IPS DF 4.7 (cell line): Measurements from ENCODE around the gene GZF1.
A peak's percentile ranks its signal among the peaks of the same experiment; 100 is the strongest.

ENCODE experiments used
- DNase-seq: peaks from one replicate; pipeline ENCODE4 v3.0.0-alpha.2; 2013; ENCODE audit warnings: low spot score; ENCODE audit errors: extremely low read depth

GZF1 gene

GRCh38 chr20:23361476-23362391 is at the start of gene GZF1:
TSS of gene GZF1 (plus strand) at chr20:23362182. CDS start at chr20:23364384, 2,202 bp downstream.
- peak; percentile 75 for DNase-seq

DNA sequence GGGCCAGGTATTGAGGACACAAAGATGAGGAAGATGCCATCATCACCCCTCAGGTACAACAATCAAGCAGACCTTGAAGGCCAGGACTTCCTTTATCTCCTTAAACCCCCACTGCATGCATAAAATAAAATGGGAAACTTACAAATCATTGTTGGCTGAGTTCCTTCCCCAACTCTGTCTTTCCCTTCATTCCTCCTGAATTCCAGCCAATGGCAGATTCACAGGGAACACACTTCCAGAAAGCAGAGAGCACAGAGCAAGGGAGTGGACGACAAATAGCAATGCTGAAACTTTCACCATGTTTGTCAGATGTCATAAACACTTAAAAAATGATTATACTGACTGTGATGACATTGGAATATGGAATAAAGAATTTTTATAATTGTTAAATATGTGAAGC is 48.7 kb upstream of the GZF1 start:
- DNase-seq: no peak

- no peak for DNase-seq
Observed at GRCh38 chr20:23314699-23315098, 47.3 kb upstream of the GZF1 start.

- no peak for DNase-seq
Observed at GRCh38 chr20:23315099-23315498, 46.9 kb upstream of the GZF1 start.

- no peak for DNase-seq
Observed at GRCh38 chr20:23316626-23317025, 45.4 kb upstream of the GZF1 start.

DNA sequence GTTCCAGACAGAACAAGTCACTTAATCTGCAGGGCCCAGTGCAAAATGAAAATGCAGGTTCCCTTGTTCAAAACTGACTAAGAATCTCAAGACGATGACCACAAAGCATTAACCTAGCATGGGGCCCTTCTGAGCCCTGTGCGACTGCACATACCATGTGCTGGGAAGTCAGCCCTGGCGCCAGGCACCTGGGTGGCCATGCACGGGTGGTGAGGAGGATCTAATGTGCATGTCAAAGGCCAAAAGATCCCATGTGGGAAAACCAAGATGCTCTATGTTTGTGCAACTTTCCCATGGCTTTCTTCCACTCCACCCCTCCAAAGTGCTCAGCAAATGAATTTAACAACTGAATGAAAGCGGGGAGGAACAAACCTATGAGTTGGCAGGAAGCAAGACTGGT is 44.9 kb upstream of the GZF1 start:
- no peak for DNase-seq

- DNase-seq: no peak
Observed at GRCh38 chr20:23318347-23318746, 43.6 kb upstream of the GZF1 start.

GRCh38 chr20:23320317-23320716 is 41.7 kb upstream of the GZF1 start:
- DNase-seq: no peak

DNA sequence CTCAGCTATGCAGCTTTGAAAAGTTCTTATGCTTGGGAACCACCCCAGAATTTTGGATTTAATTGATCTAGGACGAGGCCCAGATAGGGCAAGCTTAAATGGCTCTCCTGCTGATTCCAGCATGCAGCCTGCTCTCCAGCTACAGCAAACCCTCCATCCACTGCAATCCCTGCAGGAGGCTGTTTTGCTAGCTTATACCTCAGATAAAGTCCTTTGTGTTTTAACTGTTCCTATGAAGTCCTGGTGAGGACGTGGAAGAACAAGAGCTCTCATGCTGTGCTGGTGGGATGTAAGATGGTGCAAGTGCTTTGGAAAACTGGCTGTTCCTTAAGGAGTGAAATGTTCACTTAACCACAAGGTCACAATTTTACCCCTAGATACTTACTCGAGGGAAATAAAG is 36.9 kb upstream of the GZF1 start:
- DNase-seq: no peak

GRCh38 chr20:23326774-23327173 is 35.2 kb upstream of the GZF1 start:
- DNase-seq: no peak

DNA sequence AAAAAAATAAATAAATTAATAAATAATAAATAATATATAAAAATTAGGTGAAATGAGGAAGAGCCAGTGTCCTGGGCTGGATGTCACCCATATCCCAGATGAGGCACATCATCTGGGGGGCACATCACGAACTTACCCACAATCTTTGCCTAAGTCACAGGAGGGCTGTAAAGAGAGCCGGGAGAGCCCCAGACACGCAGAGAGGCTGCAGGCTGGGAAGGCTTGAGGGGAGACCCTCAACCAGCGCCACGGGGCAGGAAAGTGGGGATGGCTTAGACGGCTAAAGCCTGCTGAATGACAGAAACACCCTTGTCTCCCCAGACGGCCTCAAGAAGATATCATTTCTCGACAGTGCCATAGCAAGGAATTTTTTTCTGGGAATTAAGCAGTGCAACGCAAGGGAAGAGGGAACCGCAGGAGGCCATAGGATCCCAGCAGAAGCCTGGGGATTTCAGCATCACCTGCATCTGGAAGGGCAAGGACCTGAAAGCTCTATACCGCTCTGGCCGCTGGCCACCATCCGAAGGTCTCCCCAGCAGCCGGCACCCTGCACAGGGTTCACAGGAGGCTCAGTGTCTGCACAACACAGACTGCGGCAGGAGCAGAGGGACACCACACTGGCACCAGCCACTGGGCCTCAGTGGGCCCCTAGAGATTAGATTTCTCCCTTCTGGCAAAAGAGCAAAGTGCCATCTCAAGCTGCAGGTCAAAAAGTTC is 34.2 kb upstream of the GZF1 start:
- no peak for DNase-seq

DNA sequence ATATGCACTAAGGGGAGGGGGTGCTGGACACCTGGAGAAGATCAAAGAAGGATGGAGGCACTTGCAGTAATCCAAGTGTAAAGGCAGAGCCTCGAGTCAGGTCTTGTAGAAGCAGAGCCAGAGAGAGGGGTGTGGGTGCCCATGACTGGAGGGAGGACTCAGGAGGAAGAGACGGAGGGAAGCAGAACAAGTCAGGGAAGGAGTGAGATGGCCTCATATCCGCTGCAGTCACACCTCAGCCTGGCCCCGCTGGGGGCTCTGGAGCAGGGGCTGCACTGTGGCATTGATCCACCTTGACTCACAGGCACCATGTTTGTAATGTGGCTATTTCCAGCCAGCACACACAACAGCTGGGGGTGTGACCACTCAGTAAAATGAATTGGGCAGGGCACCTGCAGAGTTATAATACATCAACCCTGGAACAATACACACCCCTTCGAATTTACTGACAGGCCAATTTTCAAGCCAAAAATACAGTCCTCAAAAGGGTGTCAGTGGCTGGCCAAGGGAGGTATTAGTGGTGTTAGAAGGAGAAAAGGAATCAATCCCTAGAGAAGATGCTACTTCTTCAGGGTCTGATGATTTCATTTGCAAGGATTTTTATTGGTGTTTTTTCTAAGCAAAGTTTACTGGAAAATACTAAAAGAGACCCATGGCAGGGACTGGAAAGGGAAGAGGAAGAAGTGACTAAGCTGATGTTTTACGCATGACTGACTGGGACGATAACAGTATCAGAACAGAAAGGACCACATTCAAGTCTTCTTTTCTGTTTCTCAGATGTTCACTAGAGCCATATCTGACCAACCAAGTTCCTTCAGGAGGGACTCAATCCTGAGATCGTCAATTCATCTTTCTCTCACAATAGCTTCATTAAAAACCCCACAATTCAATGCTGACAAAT is 30.3 kb upstream of the GZF1 start:
- DNase-seq: no peak

GRCh38 chr20:23332467-23332866 is 29.5 kb upstream of the GZF1 start:
- DNase-seq: no peak

- DNase-seq: no peak
Observed at GRCh38 chr20:23334111-23334510, 27.9 kb upstream of the GZF1 start.

DNA sequence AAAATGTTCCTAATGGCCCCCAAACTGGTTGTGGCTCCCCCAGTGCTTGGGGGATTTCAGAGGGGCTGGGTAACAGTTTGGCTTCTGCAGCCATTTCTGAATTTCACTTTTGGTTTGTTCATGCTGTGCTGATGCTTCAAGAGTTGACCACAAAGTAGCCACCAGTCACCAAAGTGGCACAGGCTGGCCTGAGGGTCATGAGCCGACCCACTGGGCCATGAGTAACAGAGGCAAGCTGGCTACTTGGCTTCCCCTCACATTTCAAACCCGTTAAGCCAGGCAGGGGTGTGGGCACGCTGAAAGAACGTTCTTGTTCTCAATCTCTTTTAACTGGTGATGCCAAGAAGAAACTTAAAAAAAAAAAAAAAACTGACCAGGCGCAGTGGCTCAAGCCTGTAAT is 26.5 kb upstream of the GZF1 start:
- no peak for DNase-seq

- no peak for DNase-seq
Observed at GRCh38 chr20:23336476-23336875, 25.5 kb upstream of the GZF1 start.

GRCh38 chr20:23337312-23337711 is 24.7 kb upstream of the GZF1 start:
- no peak for DNase-seq

DNA sequence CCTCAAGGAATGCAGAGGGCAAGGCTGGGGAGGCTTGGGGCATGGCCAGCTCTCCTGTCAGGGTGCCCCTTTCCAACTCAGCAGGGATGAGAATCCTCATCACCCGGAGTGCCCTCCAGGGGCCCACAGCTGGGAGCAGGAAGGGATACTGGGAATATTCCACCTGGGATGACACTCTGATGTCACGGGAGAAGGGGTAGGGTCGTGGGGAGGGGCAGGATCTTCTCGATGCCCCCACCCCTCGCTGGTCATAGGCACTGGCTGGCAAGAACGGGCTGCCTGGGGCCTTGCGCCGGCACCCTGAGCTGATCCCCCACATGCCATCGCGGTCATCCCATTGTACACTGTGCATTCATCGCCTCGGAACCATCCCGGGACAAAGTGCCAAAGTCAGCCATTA is 22.0 kb upstream of the GZF1 start:
- DNase-seq: no peak

GRCh38 chr20:23340524-23340923 is 21.5 kb upstream of the GZF1 start:
- DNase-seq: no peak

DNA sequence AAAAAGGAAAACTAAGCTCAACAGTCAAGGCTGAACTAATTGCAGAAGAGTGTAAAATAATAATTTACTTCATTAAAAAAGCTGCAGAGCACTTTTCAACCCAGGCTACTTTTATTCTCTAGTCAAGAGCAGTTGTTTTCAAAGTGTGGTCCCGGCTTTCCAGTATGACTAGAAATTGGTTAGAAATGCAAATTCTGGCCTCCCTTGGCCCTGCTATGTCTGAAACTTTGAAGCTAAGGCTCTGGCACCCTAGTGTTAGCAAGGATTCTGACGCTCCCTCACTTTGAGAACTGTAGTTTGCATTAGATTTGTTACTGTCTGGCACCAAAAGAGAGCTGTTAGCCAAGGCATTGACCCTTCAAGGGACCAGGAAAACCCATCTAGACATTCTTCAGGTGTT is 20.9 kb upstream of the GZF1 start:
- DNase-seq: no peak

DNA sequence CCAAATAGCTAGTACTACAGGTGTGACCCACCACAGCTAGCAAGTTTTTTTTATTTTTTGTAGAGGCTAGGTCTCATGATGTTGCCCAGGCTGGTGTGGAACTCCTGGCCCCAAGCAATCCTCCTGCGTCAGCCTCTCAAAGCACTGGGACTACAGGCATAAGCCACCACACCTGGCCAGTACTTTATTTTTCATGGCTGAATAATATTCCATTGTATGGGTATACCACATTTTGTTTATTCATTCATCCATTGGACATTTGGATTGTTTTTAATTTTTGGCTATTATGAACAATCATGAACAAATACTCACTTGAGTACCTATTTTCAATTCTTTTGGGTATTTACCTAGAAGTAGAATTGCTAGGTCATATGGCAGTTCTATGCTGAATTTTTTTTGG is 18.4 kb upstream of the GZF1 start:
- DNase-seq: no peak

- DNase-seq: no peak
Observed at GRCh38 chr20:23344336-23344735, 17.6 kb upstream of the GZF1 start.
